Mucosa of descending colon (tissue), 3 donors: ENCODE data around the gene SELPLG. TPM values are rescaled to one million over a fixed set of nuclear protein-coding genes. Genes with fewer than 3 reads are reported as not detected.

Experiments
- ATAC-seq: fragments of 200-7000 bp; cut with Tn5 transposase; one replicate; pipeline ENCODE4 v1.9.1; 2020; ENCODE audit warnings: mild to moderate bottlenecking, moderate library complexity
- DNase-seq, 3 donors: peaks; one replicate each; pipeline ENCODE4 v3.0.0-alpha.2; 2020
- H3K36me3 ChIP-seq: fragments of 200-600 bp; one replicate; pipeline ENCODE4 v1.8.0; 2021; ENCODE audit warnings: low read depth, mild to moderate bottlenecking
- H3K4me1 ChIP-seq: fragments of 200-600 bp; one replicate; pipeline ENCODE4 v1.8.0; 2021; ENCODE audit warnings: low read depth, mild to moderate bottlenecking
- H3K4me3 ChIP-seq: fragments of 200-600 bp; one replicate; pipeline ENCODE4 v1.8.0; 2021; ENCODE audit warnings: mild to moderate bottlenecking
- H3K9me3 ChIP-seq: fragments of 200-600 bp; one replicate; pipeline ENCODE4 v1.8.0; 2021; ENCODE audit warnings: mild to moderate bottlenecking
- intact Hi-C, 2 donors: fragments of 100-400 bp; cut with DNase I in 1 of 2; cut with micrococcal nuclease in 1 of 2; formaldehyde crosslinking; loops; one replicate each; pipeline versions ENCODE4 v1.11.0 to v1.11.1; 2022; cut with DNase I, micrococcal nuclease
- total RNA-seq, 3 donors: library from RNA; stranded (reverse); fragmentation: NEBNext Ultra II Directional in 2 of 3; extraction: Animal tissue kit (Norgen Biotek cat#: 25700) in 2 of 3; gene quantifications; one replicate each; pipeline versions ENCODE4 v1.2.1 to v1.2.4, GENCODE V29; 2021 to 2023
- TF ChIP-seq, protein P1 (sequence below): fragments of 200-600 bp; IDR thresholded peaks from one replicate; pipeline ENCODE4 v1.8.0; 2022; ENCODE audit warnings: antibody characterized with exemption, mild to moderate bottlenecking
- donor health status: DM: no; HTN: no; CAD: no; lungs with moderate emphysema.
- donor health status: DM: no; HTN: no; CAD: no.
- donor health status: DM: no; HTN: yes; CAD: no.

Gene SELPLG
- total RNA-seq, 3 donors from 2014 or later = 3.3 to 6.5 (median 6.0) TPM

DNA sequence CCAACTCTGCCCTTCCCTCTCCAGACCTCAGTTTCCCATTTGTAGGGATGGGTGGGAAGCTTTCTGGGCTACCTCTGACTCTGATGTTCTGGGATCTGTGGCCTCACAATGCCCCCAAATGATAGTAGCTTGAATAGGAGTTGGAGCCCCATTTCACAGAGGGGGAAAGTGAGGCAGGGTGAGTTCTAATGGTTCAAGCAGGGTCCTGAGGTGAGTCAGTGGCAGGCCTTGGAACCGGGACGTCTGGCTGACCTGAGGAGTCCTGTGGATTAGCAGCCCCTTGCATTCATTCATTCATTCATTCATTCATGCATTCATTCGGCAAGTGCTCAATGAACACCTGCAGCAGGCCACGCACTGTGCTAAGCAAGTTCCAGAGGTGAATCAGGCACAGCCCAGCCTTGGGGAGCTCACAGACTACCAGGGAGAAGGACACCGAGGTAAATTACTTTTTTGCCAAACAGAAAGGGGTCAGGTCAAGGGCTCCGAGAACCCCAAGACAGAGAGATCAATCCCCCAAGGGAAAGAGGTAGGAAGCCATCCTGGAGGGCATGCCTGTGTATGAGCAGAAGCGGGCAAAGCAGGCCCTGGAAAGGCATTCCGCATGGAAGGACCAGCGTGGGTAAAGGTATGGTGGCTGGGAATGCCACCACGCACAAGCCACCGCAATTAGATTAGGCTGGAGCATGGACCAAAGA, 35.0 kb downstream of the SELPLG start:
- intact Hi-C loops = no loop called here
- H3K9me3 ChIP-seq = no peaks in the 10 kb centered on the region

DNA sequence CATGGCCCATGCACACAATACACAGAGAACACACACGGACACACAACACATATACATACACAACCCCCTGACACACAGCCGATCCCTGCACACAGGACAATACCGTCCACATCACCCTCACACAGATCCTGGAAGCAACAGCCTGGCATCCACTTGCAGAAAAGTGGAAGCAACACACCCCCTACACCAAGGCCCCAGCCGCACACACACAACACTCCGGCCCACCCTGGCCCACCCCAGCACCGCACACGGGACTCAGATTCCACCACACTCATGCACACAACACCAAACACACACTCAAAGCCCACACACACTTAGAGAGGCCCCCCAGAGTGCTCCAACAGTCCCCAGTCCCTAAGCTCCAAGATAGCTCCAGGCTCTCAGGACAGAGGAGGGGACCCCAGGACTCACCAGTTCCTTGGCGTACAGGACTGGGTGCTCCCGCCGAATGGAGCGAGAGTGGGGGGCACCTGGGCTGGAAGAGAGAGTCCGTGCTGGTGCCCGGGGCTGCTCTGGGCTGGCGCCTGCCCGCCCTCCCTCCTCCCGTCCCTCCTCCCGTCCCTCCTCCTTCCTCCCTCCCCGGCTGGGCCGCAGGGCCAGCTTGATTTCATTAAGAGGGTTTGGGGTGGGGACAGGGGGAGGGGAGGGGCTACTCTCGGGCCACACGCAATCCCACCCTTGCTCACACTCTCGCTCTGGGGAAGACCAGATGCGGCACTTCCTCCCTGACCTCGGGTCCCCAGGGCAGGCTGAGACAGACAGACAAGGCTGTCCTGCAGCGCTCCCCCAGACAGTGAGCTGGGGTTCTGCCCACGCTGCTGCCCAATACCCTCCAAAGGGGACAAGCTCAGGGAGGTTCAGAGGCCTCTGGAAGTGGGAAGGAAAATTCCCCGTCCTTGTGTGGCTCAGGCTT, 35.9 kb downstream of the SELPLG start, which contains the start of gene TMEM119:
TMEM119 (minus strand) TSS at position 526 of the 913 bp plus-strand sequence. CDS start 5,701 bp downstream, outside the sequence.
- Histone ChIP-seq H3K9me3 (no peaks in the 10 kb centered on the region), H3K4me3 (no peak within 1 kb of the TSS), H3K36me3 (no peaks in the 10 kb centered on the region), H3K4me1 (no peaks in the 10 kb centered on the region)
- ATAC-seq (peak; percentile 44), DNase-seq (peak; percentile 23 to 63 (median 41))
- TF ChIP-seq, protein P1, sequence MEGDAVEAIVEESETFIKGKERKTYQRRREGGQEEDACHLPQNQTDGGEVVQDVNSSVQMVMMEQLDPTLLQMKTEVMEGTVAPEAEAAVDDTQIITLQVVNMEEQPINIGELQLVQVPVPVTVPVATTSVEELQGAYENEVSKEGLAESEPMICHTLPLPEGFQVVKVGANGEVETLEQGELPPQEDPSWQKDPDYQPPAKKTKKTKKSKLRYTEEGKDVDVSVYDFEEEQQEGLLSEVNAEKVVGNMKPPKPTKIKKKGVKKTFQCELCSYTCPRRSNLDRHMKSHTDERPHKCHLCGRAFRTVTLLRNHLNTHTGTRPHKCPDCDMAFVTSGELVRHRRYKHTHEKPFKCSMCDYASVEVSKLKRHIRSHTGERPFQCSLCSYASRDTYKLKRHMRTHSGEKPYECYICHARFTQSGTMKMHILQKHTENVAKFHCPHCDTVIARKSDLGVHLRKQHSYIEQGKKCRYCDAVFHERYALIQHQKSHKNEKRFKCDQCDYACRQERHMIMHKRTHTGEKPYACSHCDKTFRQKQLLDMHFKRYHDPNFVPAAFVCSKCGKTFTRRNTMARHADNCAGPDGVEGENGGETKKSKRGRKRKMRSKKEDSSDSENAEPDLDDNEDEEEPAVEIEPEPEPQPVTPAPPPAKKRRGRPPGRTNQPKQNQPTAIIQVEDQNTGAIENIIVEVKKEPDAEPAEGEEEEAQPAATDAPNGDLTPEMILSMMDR = no peak
- intact Hi-C loops = no loop called here

More for the DNA sequence above, 35.0 kb downstream of the SELPLG start:
- Histone ChIP-seq H3K4me3 (no peak overlapping the region), H3K4me1 (no peaks in the 10 kb centered on the region), H3K36me3 (no peaks in the 10 kb centered on the region)
- DNase-seq (no peak), ATAC-seq (no peak)
- TF ChIP-seq, protein P1 = no peak

DNA sequence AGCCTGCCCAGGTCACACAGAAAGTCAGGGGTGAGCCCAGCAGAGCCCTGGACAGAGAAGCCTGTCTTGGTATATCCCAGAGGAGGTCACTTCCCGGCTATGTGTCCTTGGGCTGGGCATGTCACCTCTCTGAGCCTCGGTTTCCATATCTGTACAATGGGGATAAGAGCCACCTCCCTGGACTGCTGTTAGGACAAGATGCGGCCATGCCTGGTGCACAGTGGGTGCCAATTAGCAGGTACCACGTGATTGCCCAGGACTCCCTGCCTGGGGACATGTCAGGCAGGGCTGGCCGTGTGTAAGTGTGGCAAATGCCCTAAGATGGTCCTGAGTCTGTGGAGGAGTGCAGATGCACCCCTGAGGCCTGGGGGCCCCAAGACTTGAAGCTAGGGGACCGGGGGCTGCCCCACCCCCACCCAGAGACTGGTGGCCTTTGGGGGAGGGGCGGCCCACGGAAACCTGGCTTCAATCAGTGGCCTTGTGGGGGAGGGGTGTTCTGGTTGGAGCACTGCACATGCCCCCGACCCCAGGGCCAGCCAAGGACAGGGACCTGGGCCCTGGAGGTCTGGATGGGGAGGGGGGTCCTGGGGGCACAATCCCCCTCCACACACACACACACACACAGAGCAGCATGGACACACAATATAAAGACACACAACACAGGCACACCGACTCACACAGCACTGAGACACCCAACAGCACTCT, 36.7 kb downstream of the SELPLG start:
- Histone ChIP-seq H3K9me3 (no peaks in the 10 kb centered on the region), H3K4me1 (no peaks in the 10 kb centered on the region), H3K4me3 (no peak overlapping the region), H3K36me3 (no peaks in the 10 kb centered on the region)
- DNase-seq (no peak), ATAC-seq (no peak)
- intact Hi-C loops = no loop called here
- TF ChIP-seq, protein P1 = no peak

DNA sequence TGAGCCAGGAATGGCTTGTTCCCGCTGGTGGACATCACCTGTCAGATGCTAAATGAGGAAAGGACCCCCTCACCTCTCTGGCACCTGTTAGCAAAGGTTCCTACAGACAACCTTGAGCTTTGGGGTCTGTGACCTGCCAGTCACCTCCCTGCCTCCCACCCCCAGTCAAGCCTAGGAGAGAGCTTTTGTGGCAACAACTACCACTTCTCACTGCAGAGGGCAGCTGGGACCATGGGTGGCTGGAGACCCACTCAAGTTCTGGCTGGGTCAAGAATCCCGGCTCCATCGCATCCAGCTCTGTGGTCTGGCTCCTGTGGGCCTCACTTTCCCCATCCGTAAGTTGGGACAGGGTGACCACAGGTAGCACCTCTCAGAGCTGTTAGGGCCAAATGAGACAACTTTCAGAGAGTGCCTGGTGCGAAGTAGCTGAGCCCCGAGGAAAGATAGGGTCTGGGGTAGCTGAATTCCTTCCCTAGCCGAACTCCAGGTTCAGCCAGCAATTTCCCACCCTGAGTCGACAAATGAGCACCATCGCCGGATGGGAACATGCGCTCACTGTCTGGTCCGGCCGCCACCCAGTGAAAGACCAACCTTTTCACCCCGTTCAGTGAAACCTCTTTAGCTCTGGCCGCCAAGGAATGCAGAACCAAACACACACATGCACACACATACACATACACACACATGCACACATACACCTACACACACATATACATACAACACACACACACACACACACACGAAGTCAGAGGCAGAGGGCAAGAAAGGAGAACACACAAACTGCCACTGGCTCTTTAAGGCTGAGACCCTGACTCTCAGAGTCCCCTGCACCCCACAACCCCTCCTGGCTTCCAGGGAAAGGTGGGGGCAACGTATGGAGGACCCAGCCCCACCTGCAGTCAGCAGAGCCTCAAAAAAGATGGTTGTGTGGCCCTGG, 37.7 kb downstream of the SELPLG start:
- intact Hi-C loops = no loop called here
- TF ChIP-seq, protein P1 = no peak
- no peak for DNase-seq
- no peaks in the 10 kb centered on the region for H3K36me3 ChIP-seq
- ATAC-seq = no peak
- no peaks in the 10 kb centered on the region for H3K4me1 ChIP-seq
- no peaks in the 10 kb centered on the region for H3K9me3 ChIP-seq
- H3K4me3 ChIP-seq = no peak overlapping the region
